Measurements from ENCODE around the gene ASB17. TPM values are rescaled to one million over a fixed set of nuclear protein-coding genes. Genes with fewer than 3 reads are reported as not detected.

The ASB17 gene
- total RNA-seq, 3 donors from 2014 or later, result not detected

GRCh38 chr1:75879985-75880384 is 52.2 kb downstream of the ASB17 start:
- Histone ChIP-seq H3K36me3 (ENCODE audit: low read depth) (no peaks in the 10 kb centered on the region), H3K4me1 (ENCODE audit: low read depth) (no peaks in the 10 kb centered on the region), H3K9me3 (no peaks in the 10 kb centered on the region), H3K4me3 (no peak overlapping the region)
- ATAC-seq, result no peak
- intact Hi-C loops (cut with DNase I, micrococcal nuclease), result no loop called here
- no peak for DNase-seq
- no peak for TF ChIP-seq CTCF (IDR thresholded peaks at IDR 0.05)

- no peak for ATAC-seq
- H3K36me3 ChIP-seq (ENCODE audit: low read depth), result no peaks in the 10 kb centered on the region
- H3K4me1 ChIP-seq (ENCODE audit: low read depth), result no peaks in the 10 kb centered on the region
Measured at GRCh38 chr1:75870951-75871350, 61.3 kb downstream of the ASB17 start.

More at GRCh38 chr1:75870951-75871350, 61.3 kb downstream of the ASB17 start:
- intact Hi-C loops (cut with DNase I, micrococcal nuclease), result no loop called here
- DNase-seq, result no peak
- Histone ChIP-seq H3K4me3 (no peak overlapping the region), H3K9me3 (no peaks in the 10 kb centered on the region)
- TF ChIP-seq CTCF (IDR thresholded peaks at IDR 0.05), result no peak

Other genes starting within 250 kb of the ASB17 start
- 10 to 100 TPM; 59.3 to 79.5 (median 78.6) TPM for gene ACADM, start 207.7 kb downstream of the ASB17 start, total RNA-seq
- gene RABGGTB, start 146.1 kb downstream of the ASB17 start, total RNA-seq, result 10 to 100 TPM; 57.4 to 68.1 (median 66.8) TPM
- under 1 TPM; 0.35 to 0.66 (median 0.41) TPM for gene MSH4, start 135.5 kb downstream of the ASB17 start, total RNA-seq
- gene ST6GALNAC3, start 142.3 kb upstream of the ASB17 start, total RNA-seq, result 1 to 10 TPM; 5.4 to 9.0 (median 6.7) TPM

All from mucosa of descending colon (tissue), 3 donors.